ENCODE results near the gene NAXE.
A peak's percentile ranks its signal among the peaks of the same experiment; 100 is the strongest.

- TF ChIP-seq CTCF (IDR thresholded peaks at IDR 0.05) (no peak), POLR2AphosphoS5 (IDR thresholded peaks at IDR 0.05) (peak in 1 of 3 donors; percentile 13), POLR2A (IDR thresholded peaks at IDR 0.05) (peak in 1 of 2 donors; percentile 61)
Measured at GRCh38 chr1:156591432-156592157, at the start of gene NAXE.

Data from suprapubic skin (tissue), 4 donors.